GM12874 (cell line): ENCODE measurements around the gene B9D1.

Source experiments
- CTCF ChIP-seq: IDR thresholded peaks from 2 replicates; pipeline ENCODE4 v1.5.1; 2011; ENCODE audit warnings: low read depth, mild to moderate bottlenecking, control low read depth, low read length, moderate library complexity; ENCODE audit not compliant: insufficient read depth

Gene B9D1

GRCh38 chr17:19359151-19359550 is 3.4 kb downstream of the B9D1 start:
- TF ChIP-seq CTCF, result no peak

- TF ChIP-seq CTCF, result no peak
Observed at GRCh38 chr17:19357761-19358160, 4.8 kb downstream of the B9D1 start.

GRCh38 chr17:19357351-19357750 is 5.2 kb downstream of the B9D1 start:
- TF ChIP-seq CTCF, result no peak

GRCh38 chr17:19354748-19355147 is 7.8 kb downstream of the B9D1 start:
- TF ChIP-seq CTCF, result no peak

GRCh38 chr17:19348806-19349205 is 13.7 kb downstream of the B9D1 start:
- no peak for TF ChIP-seq CTCF

- TF ChIP-seq CTCF, result no peak
Observed at GRCh38 chr17:19348081-19348650, 14.4 kb downstream of the B9D1 start.

- no peak for TF ChIP-seq CTCF
Observed at GRCh38 chr17:19347323-19348080, 15.0 kb downstream of the B9D1 start.
